H1 (cell line): Measurements from ENCODE around the gene RNF149. TPM values are rescaled to one million over a fixed set of nuclear protein-coding genes. Genes with fewer than 3 reads are reported as not detected.

Source experiments
- CTCF ChIA-PET: fragments of 300-600 bp; sonication (Branson Sonifier 250); formaldehyde crosslinking; loops from one replicate; lab custom pipeline; 2021; ENCODE audit not compliant: partially characterized antibody; lab: Charles Lee
- POLR2A ChIA-PET: fragments of 300-600 bp; sonication (Branson Sonifier 250); formaldehyde crosslinking; loops from one replicate; lab custom pipeline; 2021; ENCODE audit warnings: inconsistent platforms; ENCODE audit not compliant: partially characterized antibody; lab: Charles Lee
- DNase-seq, 2 experiments: peaks; one replicate each; pipeline versions ENCODE4 v3.0.0 to v3.0.0-alpha.2; 2010 to 2022; ENCODE audit warnings: low spot score in 2 of 2, low read depth in 1 of 2, mixed read lengths in 1 of 2
- FAIRE-seq: peaks from 2 replicates; lab custom pipeline; 2011; peaks lifted over from hg19 to GRCh38; lab: Jason Lieb, UNC
- H2AFZ ChIP-seq: 2 replicates; pipeline ENCODE4 v1.8.1; 2012; ENCODE audit warnings: low read length, inconsistent platforms
- H2AK5ac ChIP-seq: 2 replicates; pipeline ENCODE4 v1.6.1; 2013; ENCODE audit warnings: low read depth, low read length
- H2BK120ac ChIP-seq: replicated peaks from 2 replicates; pipeline ENCODE3; 2013; ENCODE audit warnings: low read depth, low read length, inconsistent platforms
- H2BK12ac ChIP-seq: 2 replicates; pipeline ENCODE4 v1.6.1; 2013; ENCODE audit warnings: low read depth, low read length
- H2BK15ac ChIP-seq: 2 replicates; pipeline ENCODE4 v1.6.1; 2013; ENCODE audit warnings: low read length
- H2BK20ac ChIP-seq: 2 replicates; pipeline ENCODE4 v1.6.1; 2013; ENCODE audit warnings: low read length
- H2BK5ac ChIP-seq: 2 replicates; pipeline ENCODE4 v1.6.1; 2013; ENCODE audit warnings: low read depth, low read length
- H3K14ac ChIP-seq: 2 replicates; pipeline ENCODE4 v1.6.1; 2013; ENCODE audit warnings: inconsistent platforms; ENCODE audit not compliant: insufficient read length
- H3K18ac ChIP-seq: 2 replicates; pipeline ENCODE4 v1.6.1; 2013; ENCODE audit warnings: low read length; ENCODE audit errors: extremely low read depth
- H3K23ac ChIP-seq: 2 replicates; pipeline ENCODE4 v1.6.1; 2013; ENCODE audit warnings: inconsistent platforms; ENCODE audit not compliant: insufficient read length
- H3K23me2 ChIP-seq: 2 replicates; pipeline ENCODE4 v1.6.1; 2013; ENCODE audit warnings: low read depth, low read length
- H3K27ac ChIP-seq: 2 replicates; pipeline ENCODE4 v1.6.1; 2011; ENCODE audit warnings: low read depth, low read length, inconsistent platforms
- H3K27me3 ChIP-seq, 4 experiments: replicated peaks in 1 of 4; 1 replicate in 1 of 4; 2 replicates in 3 of 4; pipeline versions ENCODE4 v1.6.1 to v1.8.1; 2011 to 2013; ENCODE audit warnings: low read length in 3 of 4, mild to moderate bottlenecking in 3 of 4, inconsistent platforms in 2 of 4, mixed read lengths in 2 of 4, moderate library complexity in 1 of 4; ENCODE audit not compliant: control insufficient read depth in 3 of 4, insufficient read depth in 3 of 4; ENCODE audit errors: extremely low read depth in 1 of 4
- H3K36me3 ChIP-seq, 4 experiments: 2 replicates each; pipeline versions ENCODE4 v1.6.1 to v1.8.1; 2011 to 2013; ENCODE audit warnings: mild to moderate bottlenecking in 4 of 4, low read length in 3 of 4, moderate library complexity in 2 of 4, control low read depth in 1 of 4, inconsistent platforms in 1 of 4; ENCODE audit not compliant: insufficient read depth in 4 of 4, control insufficient read depth in 2 of 4
- H3K4ac ChIP-seq: replicated peaks from 2 replicates; pipeline ENCODE3; 2013; ENCODE audit warnings: low read length, low read depth, mixed read lengths, inconsistent platforms; ENCODE audit not compliant: insufficient read length
- H3K4me1 ChIP-seq, 4 experiments: replicated peaks in 1 of 4; 1 replicate in 1 of 4; 2 replicates in 3 of 4; pipeline versions ENCODE4 v1.6.1 to v1.8.1; 2011 to 2013; ENCODE audit warnings: low read length in 3 of 4, inconsistent platforms in 2 of 4, mixed read lengths in 1 of 4; ENCODE audit not compliant: insufficient read depth in 4 of 4, control insufficient read depth in 3 of 4
- H3K4me2 ChIP-seq, 2 experiments: 2 replicates each; pipeline versions ENCODE4 v1.6.1 to v1.8.1; 2011 to 2013; ENCODE audit warnings: low read depth in 2 of 2, low read length in 2 of 2, control low read depth in 1 of 2, inconsistent platforms in 1 of 2, mild to moderate bottlenecking in 1 of 2; ENCODE audit not compliant: insufficient read depth in 1 of 2
- H3K4me3 ChIP-seq, 4 experiments: fragments of 200-600, 300-600 bp in 1 of 4; sonication (generic), shearing (Covaris generic), sonication (Bioruptor Twin) in 1 of 4; 2 replicates each; pipeline versions ENCODE4 v1.5.1 to v1.8.1; 2011 to 2016; ENCODE audit warnings: low read length in 4 of 4, low read depth in 3 of 4, control low read depth in 2 of 4, inconsistent platforms in 2 of 4, mild to moderate bottlenecking in 2 of 4, mixed read lengths in 1 of 4, moderate library complexity in 1 of 4; ENCODE audit not compliant: insufficient read depth in 2 of 4; ENCODE audit errors: extremely low read depth in 1 of 4
- H3K56ac ChIP-seq: replicated peaks from 2 replicates; pipeline ENCODE3; 2013; ENCODE audit warnings: low read depth, mild to moderate bottlenecking, mixed read lengths, low read length, inconsistent platforms; ENCODE audit not compliant: insufficient read length
- H3K79me1 ChIP-seq: 2 replicates; pipeline ENCODE4 v1.6.1; 2013; ENCODE audit warnings: low read depth, low read length, control low read depth
- H3K79me2 ChIP-seq, 2 experiments: 2 replicates each; pipeline versions ENCODE4 v1.6.1 to v1.8.1; 2012 to 2013; ENCODE audit warnings: low read length in 2 of 2, mild to moderate bottlenecking in 2 of 2, inconsistent platforms in 1 of 2; ENCODE audit not compliant: insufficient read depth in 2 of 2, control insufficient read depth in 1 of 2
- H3K9ac ChIP-seq, 4 experiments: replicated peaks in 1 of 4; 1 replicate in 1 of 4; 2 replicates in 3 of 4; pipeline versions ENCODE4 v1.6.1 to v1.8.1; 2011 to 2013; ENCODE audit warnings: low read depth in 3 of 4, low read length in 3 of 4, control low read depth in 2 of 4, mild to moderate bottlenecking in 2 of 4, moderate library complexity in 2 of 4, inconsistent platforms in 1 of 4; ENCODE audit errors: extremely low read depth in 1 of 4
- H3K9me3 ChIP-seq, 2 experiments: 2 replicates each; pipeline versions ENCODE4 v1.6.1 to v1.8.1; 2012 to 2013; ENCODE audit warnings: mild to moderate bottlenecking in 2 of 2, moderate library complexity in 2 of 2, control low read depth in 1 of 2, inconsistent platforms in 1 of 2, low read depth in 1 of 2, low read length in 1 of 2, mixed read lengths in 1 of 2; ENCODE audit not compliant: insufficient read depth in 2 of 2
- H4K20me1 ChIP-seq, 2 experiments: replicated peaks in 1 of 2; 2 replicates each; pipeline versions ENCODE3 to v1.8.1; 2011 to 2013; ENCODE audit warnings: inconsistent platforms in 2 of 2, low read length in 2 of 2, mild to moderate bottlenecking in 1 of 2; ENCODE audit not compliant: insufficient read depth in 2 of 2, control insufficient read depth in 1 of 2
- H4K5ac ChIP-seq: 2 replicates; pipeline ENCODE4 v1.6.1; 2013; ENCODE audit warnings: low read length, low read depth, mixed read lengths, inconsistent platforms; ENCODE audit not compliant: insufficient read length
- H4K8ac ChIP-seq: 2 replicates; pipeline ENCODE4 v1.8.0; 2013; ENCODE audit warnings: mild to moderate bottlenecking, moderate library complexity, low read length, inconsistent platforms; ENCODE audit not compliant: insufficient read depth; ENCODE audit errors: extremely low read depth
- H4K91ac ChIP-seq: replicated peaks from 2 replicates; pipeline ENCODE3; 2013; ENCODE audit warnings: low read length, mixed read lengths, inconsistent platforms; ENCODE audit not compliant: insufficient read length
- PHF8 ChIP-seq: fragments of 200-600 bp; sonication (generic); conservative IDR thresholded peaks from 2 replicates; pipeline ENCODE4 v1.7.1; 2012; ENCODE audit warnings: low read depth, mild to moderate bottlenecking, inconsistent platforms, low read length, moderate library complexity
- WGBS, 2 experiments: shearing (Covaris generic) in 1 of 2; methylation state at CpG; one replicate each; pipeline versions ENCODE4 v1.1.6 to v1.1.7; 2013 to 2015; ENCODE audit warnings: low lambda C conversion rate in 2 of 2, mixed read lengths in 2 of 2, inconsistent platforms in 1 of 2, low coverage in 1 of 2, missing lambda C conversion rate in 1 of 2; ENCODE audit not compliant: insufficient replicate concordance in 2 of 2, insufficient coverage in 1 of 2, insufficient read length in 1 of 2; ENCODE audit errors: extremely low coverage in 1 of 2, missing lambda C conversion rate in 1 of 2; 5-methylcytosine and 5-hydroxymethylcytosine counted together
- polyA plus RNA-seq, 7 experiments: library from polyadenylated mRNA; depleted of rRNA in 3 of 7; stranded (reverse) in 5 of 7; unstranded in 2 of 7; fragments of >200 nt in 5 of 7; fragments of 200-250 nt in 2 of 7; gene quantifications; 1 replicate in 5 of 7; 2 replicates in 1 of 7; 4 replicates in 1 of 7; pipeline versions ENCODE4 v1.2.1 to v1.2.3, GENCODE V29; 2011 to 2013; ENCODE audit warnings: missing spikeins in 2 of 7, mixed read lengths in 2 of 7
- total RNA-seq: library from RNA; stranded (reverse); fragmentation: NEBNext Ultra II Directional; extraction: Animal tissue kit (Norgen Biotek cat#: 25700); gene quantifications from 2 replicates; pipeline ENCODE4 v1.2.1, GENCODE V29; 2021

Gene RNF149
- total and polyA plus RNA-seq, 2 of the 8 experiments (the other 6 are each of a cell fraction or from before 2014, with no cell fraction given), result 16.6 to 28.2 TPM

GRCh38 chr2:101231240-101231639 lies 77.3 kb downstream of the RNF149 start:
- POLR2A ChIA-PET, result no interaction called here
- 97% methylated on average over 1 of the region's 1 CpG; no CpG with 5 or more reads in 1 of the 2 experiments for WGBS, 2 experiments
- FAIRE-seq, result no peak
- TF ChIP-seq PHF8, result no peak

More at GRCh38 chr2:101231240-101231639, 77.3 kb downstream of the RNF149 start:
- Histone ChIP-seq H4K5ac (no peak overlapping the region), H3K18ac (no peak overlapping the region), H2AFZ (no peak overlapping the region), H3K4me1 (no peaks in the 10 kb centered on the region), H2BK15ac (no peak overlapping the region), H3K9ac (no peak overlapping the region), H3K79me1 (no peaks in the 10 kb centered on the region), H3K23ac (no peak overlapping the region), H3K4me3 (no peak overlapping the region), H2BK12ac (no peak overlapping the region), H3K79me2 (no peaks in the 10 kb centered on the region), H3K4me2 (no peak overlapping the region), H3K27ac (no peak overlapping the region), H2BK120ac (no peak overlapping the region), H2BK5ac (no peak overlapping the region), H3K23me2 (no peaks in the 10 kb centered on the region), H3K36me3 (no peaks in the 10 kb centered on the region), H3K56ac (no peak overlapping the region), H3K4ac (no peak overlapping the region), H2BK20ac (no peak overlapping the region), H4K91ac (no peak overlapping the region), H3K27me3 (no peaks in the 10 kb centered on the region), H3K14ac (no peak overlapping the region), H3K9me3 (0 out of 4 replicates have a peak, but pooled peaks cover 0 to 3% of the 10 kb centered on the region in 2 experiments), H2AK5ac (no peak overlapping the region), H4K20me1 (no peaks in the 10 kb centered on the region), H4K8ac (no peak overlapping the region)
- CTCF ChIA-PET, result interaction anchor here (0.6 to 3.7 kb wide), 6 partner anchors 9 to 204 kb away, joined by 3 to 16 read pairs (median 4); no protein-coding TSS in a partner anchor
- no peak for DNase-seq
